ENCODE results near the gene CCL19.
"Not testable (repeated sequence)": the region's sequence is repeated elsewhere in the genome, so short reads cannot be mapped to it uniquely, and the experiment has no call there.

Gene CCL19

DNA sequence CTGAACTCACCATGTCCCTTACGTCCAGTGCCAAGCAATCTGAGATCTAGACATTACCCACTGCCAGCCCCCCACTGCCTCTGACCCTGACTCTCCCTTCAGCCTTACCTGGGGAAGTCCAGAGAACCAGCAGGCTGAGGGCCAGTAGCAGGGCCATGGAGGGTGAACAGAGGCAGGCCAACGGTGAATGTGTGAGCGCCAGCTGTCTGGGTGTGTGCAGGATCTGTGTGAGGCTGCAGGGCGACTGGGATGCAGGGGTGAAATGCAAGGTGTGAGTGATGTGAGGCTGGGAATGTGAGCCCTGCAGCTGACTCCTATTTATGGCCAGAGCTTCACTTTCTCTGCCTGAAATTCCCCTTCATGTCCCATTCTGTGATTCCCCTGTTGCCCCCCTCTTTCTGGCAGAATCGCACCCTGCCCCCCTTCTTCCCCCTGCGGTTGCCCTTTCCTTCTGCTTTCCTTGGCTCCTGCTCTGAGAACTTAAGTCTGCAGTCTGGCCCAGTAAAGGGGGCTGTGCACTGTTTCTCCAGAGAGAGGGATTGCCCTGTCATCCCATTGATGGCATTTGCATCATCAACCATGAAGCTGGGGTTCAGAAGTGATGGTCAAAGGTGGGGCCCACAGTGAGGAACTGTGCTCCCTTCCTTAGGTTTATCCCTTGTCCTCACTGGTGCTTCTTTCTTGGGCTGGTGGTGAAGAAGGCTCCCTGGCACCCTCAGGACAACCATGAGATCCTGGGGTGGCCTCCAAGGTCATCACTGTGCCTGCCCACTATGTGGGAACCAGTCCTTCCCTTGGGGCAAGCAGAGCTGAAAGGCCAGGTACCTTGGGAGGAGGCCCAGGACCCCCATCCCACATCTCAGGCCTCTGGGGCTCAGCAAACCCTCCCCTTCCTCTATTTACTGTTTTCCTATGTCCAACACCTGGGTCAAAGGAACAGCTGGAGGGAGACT is at the start of gene CCL19:
TSS of gene CCL19 (minus strand) at position 294 of the 953 bp plus-strand sequence. CDS start at position 157, 137 bp downstream.
- no peak for DNase-seq (ENCODE audit: low read depth in 3 of 3, low spot score in 1 of 3)

DNA sequence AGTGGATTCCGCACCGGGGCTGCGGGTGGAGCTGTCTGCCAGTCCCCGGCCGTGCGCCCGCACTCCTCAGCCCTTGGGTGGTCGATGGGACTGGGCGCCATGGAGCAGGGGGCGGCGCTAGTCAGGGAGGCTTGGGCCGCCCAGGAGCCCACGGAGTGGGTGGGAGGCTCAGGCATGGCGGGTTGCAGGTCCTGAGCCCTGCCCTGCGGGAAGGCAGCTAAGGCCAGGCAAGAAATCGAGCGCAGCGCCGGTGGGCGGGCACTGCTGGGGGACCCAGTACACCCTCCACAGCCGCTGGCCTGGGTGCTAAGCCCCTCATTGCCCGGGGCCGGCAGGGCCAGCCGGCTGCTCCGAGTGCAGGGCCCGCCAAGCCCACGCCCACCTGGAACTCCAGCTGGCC is 49.1 kb upstream of the CCL19 start:
- DNase-seq (ENCODE audit: low read depth in 3 of 3, low spot score in 1 of 3), result not testable (repeated sequence)

DNA sequence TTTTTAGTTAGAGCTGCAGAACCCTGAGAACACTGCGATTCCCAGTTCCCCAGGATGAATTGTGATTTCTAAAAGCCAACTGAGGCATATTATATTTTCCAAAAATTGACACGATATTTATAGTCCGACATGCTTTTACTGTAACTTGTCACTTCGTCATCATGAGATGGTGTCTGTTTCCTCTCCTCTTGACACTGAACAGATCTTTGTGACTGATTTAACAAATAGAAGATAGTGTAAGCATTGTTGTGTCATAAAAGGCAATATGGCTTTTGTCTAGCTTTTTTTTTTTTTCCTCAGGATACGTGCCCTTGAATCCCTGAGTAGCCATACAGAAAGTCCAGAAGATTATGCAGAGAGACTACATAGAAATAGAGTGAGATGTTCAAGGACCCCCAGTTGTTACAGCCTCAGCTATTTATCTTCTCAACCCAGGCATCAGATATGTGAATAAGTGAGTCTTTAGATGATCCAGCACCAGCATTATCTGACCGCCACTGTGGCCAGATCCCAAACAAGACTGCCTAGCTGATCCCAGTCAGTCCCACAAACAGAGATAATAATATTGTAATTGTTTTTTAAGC is 46.7 kb upstream of the CCL19 start:
- no peak for DNase-seq (ENCODE audit: low read depth in 3 of 3, low spot score in 1 of 3)

DNA sequence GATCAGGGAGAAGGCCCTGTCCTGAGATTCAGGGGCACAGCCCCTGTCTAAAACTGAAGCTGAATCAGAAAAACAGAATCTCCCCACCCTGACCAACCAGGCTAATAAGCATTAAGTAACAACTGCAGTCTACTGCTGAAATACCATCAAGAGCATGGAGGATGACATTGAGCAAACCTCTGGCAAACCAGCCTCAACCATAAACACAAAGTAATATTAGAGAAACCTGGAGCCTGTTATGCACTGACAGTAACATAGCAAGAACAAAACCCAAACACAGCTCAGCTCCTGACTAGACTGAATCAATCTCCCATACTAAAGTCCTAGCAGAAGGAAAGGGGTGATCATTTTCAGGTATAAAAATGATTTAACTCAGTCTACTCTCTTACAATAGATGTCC is 43.6 kb upstream of the CCL19 start:
- no peak for DNase-seq (ENCODE audit: low read depth in 3 of 3, low spot score in 1 of 3)

DNA sequence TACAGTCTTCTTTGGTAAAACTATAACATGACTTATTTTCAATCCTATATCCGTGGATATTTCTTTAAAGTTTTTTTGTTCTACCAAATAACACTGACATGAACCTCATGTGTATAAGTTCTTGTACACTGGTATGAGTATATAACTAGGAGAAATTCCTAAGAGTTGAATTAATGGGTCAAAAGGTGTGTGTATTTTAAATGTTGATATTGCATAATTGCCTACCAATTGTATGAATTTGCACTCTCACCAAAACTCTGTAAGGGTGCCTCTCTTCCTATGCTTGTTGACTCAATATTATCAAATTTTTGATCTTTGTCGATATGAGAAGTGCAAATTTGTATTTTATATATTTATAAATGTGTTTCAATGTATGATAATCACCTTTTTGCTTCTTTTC is 41.8 kb upstream of the CCL19 start:
- no peak for DNase-seq (ENCODE audit: low read depth in 3 of 3, low spot score in 1 of 3)

DNA sequence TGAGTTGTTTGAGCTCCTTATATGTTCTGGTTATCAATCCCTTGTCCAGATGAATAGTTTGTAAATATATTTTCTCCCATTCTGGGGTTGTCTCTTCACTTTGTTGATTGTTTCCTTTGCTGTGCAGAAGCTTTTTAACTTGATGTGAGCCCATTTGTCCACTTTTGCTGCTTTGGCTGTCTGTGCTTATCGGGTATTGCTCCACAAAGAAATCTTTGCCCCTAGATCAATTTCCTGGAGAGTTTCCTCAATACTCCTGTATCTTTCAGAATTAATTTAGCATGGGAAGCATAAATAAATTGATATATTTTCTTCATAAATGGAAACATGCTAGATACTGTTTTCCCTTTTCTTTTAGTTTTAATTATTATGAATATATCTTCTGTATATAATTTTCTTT is 41.4 kb upstream of the CCL19 start:
- DNase-seq (ENCODE audit: low read depth in 3 of 3, low spot score in 1 of 3), result no peak

DNA sequence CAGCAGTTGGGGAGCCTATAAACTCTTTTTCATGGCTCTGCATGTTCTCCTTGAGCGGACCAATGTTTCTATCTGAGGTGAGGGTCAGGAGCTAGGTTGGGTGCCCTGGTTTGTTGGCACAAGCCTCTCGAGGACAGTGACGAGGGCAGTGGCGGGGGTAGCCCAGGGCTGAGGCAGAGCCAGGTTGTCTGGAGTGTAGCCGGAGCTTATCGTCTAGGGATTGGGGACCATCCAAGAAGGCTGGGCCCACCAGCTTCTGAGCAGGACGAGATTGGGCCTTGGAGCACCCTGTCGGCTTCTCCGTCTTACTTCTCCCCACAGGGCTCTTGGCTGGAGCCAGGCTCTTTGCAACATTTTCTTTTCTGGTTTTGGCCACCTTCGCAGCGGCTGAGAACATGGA is 32.1 kb upstream of the CCL19 start:
- DNase-seq (ENCODE audit: low read depth in 3 of 3, low spot score in 1 of 3), result no peak

DNA sequence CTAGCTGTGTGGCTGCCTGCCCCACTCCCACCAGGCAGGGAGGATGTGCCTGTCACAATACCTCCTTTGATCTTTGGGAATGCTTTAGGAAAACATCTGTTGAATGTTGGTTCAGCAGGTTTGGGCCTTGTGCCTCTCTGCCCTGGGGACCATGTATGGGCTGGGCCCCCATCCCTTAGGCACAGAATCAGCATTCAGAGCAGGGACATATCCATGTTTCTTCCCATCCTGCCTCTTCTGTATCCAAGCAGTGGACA is 28.6 kb upstream of the CCL19 start:
- not testable (repeated sequence) for DNase-seq (ENCODE audit: low read depth in 3 of 3, low spot score in 1 of 3)

DNA sequence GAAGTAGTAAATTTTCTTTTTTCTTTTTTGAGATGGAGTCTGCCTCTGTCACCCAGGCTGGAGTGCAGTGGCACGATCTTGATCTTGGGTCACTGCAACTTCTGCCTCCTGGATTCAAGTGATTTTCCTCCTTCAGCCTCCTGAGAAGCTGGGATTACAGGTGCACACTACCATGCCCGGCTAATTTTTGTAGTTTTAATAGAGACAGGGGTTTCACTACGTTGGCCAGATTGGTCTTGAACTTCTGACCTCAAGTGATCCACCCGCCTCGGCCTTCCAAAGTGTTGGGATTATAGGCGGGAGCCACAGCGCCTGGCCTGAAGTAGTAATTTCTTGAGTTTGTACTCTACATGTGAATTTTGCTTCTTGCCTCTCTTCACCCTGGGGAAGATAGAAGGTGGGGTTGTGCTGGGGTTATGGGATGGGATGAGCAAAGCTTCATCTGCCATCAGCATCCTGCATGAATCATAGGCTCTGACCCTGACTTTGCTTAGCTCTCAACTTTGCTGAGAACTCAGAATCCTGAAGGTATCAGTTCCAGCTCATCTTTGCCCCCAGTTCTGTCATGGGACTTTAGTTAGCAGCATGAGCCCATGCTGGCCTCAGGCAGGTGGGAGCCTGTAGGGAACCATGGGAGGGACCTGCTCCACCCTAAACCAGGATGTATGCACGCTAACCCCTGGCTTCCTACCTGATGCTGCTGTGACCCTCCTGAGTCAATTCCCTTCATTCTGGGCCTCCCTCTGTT is 28.1 kb upstream of the CCL19 start:
- DNase-seq (ENCODE audit: low read depth in 3 of 3, low spot score in 1 of 3), result no peak

DNA sequence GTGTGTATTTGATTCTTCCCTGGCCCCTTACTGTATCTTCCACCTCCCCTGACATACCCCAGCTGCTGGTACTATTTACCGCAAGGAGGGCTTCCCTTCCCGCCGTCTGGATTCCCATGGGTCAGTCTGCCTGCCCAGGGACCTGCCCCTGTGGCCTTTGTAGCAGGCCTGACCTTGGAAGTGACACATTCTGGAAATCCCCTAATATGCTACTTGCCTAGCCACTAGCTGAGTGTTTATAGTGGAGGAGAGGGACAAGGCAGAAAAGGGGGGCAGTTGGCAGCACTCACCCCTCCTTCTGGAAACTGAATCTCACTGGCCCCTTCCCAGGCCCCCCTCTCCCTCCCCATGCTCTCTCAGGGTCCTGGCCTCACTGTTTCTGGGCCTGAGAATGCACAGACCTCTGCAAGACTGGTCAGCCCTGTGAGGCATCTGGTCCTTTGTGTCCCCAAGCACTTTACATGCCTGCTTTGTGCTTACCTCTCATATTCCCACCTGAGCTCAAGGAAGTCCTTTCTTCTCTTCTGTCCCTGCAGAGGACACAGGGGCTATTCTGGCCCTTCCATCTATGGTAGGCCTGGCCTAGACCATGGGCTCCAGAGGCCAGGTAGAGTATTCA is 27.0 kb upstream of the CCL19 start:
- no peak for DNase-seq (ENCODE audit: low read depth in 3 of 3, low spot score in 1 of 3)

DNA sequence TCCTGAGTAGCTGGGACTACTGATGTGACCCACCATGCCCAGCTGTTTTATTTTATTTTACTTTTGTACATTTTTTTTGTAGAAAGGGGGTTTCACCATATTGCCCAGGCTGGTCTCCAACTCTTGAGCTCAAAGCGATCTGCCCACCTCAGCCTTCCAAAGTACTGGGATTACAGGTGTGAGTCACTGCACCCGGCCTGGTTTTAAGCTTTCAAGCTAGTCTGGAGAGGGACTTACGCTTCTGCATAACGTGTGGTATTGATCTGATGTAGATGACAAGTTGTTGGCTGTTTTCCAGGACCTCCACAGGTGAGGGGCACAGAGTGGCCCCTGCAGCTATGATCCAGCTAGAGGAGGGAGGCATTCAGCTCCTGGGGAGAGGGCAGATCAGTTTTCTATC is 25.6 kb upstream of the CCL19 start:
- DNase-seq (ENCODE audit: low read depth in 3 of 3, low spot score in 1 of 3), result no peak

DNA sequence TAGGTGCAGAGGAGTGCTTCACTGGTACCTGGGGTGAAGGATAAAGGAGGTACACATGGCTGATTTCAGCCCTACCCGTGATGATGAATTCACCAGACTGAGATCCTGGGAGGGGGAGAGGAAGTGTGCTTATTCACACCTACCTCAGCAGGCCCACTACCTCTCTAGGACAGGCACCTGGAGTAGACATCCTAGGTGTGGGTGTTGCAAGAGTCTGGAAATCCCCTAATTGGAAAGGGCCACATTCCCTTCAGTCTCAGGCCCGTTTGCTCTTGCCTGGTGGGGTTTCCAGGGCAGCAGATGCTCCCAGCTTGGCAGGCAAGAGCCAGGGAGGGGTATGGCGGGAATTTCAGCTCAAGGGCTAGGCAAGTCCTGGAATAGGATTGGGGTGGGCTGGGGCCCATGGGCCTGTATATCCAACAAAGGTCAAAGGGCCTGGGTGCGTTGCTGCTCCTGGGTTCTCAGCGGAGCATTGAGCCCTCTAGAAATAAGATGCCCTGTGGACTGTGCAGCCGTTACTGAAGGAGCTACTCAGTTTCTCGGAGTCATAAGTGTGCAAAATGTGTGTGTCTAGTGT is 24.7 kb upstream of the CCL19 start:
- DNase-seq (ENCODE audit: low read depth in 3 of 3, low spot score in 1 of 3), result no peak

DNA sequence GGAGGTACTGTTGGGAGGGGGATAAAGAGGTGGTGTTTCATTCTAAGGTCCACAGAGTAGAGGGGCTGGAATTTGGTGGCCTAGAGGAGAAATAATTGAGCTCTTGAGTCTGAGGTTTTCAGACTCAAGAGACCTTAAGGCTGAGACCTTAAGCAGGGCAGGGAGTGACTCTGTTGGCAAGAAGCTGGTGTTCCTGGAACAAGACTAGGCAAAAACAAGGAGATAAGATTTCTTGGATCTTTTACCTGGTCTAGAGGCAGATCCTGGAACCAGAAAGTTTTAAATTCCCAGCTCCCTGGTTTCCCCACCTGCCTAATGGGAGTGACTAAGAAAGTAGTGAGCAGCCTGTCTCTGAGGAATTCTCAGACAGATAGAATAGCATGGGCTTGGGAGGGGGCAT is 22.9 kb upstream of the CCL19 start:
- no peak for DNase-seq (ENCODE audit: low read depth in 3 of 3, low spot score in 1 of 3)

DNA sequence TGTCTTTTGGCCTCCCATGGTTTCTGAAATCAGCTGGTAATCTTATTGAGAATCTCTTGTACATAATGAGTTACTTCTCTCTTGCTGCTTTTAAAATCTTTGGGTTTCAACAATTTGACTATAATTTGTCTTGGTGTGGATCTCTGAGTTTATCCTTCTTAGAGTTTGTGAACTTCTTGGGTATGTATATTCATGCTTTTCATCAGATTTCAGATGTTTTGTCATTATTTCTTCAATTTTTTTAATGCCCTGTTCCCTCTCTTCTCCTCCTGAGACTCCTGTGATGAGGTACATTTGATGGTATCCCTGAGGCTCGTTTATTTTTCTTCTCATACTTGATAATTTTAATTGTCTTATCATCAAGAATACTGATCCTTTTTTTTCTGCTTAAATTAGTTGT is 21.1 kb upstream of the CCL19 start:
- no peak for DNase-seq (ENCODE audit: low read depth in 3 of 3, low spot score in 1 of 3)

DNA sequence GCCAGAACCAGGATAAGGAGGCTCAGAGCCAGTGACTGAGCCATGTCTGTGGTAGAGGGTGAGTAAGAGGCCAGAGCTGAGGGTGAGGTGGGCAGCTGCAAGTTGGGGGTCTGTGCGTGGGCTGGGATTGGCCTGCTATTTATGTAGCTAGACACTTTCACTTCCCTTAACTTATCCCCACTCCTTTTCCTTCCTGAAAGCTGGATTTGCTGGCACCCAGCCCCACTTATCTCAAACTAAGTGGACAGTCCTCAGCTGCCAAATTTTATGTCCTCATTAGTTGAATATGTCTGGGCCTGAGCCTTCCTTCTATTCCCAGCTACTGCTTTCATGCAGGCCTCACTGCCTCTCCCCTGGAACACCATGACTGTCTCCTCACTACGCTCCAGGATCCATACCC is 18.9 kb upstream of the CCL19 start, which contains the start of gene CCL21:
TSS of gene CCL21 (minus strand) at position 114 of the 400 bp plus-strand sequence. CDS start at position 44, 70 bp downstream.
- DNase-seq (ENCODE audit: low read depth in 3 of 3, low spot score in 1 of 3), result no peak

DNA sequence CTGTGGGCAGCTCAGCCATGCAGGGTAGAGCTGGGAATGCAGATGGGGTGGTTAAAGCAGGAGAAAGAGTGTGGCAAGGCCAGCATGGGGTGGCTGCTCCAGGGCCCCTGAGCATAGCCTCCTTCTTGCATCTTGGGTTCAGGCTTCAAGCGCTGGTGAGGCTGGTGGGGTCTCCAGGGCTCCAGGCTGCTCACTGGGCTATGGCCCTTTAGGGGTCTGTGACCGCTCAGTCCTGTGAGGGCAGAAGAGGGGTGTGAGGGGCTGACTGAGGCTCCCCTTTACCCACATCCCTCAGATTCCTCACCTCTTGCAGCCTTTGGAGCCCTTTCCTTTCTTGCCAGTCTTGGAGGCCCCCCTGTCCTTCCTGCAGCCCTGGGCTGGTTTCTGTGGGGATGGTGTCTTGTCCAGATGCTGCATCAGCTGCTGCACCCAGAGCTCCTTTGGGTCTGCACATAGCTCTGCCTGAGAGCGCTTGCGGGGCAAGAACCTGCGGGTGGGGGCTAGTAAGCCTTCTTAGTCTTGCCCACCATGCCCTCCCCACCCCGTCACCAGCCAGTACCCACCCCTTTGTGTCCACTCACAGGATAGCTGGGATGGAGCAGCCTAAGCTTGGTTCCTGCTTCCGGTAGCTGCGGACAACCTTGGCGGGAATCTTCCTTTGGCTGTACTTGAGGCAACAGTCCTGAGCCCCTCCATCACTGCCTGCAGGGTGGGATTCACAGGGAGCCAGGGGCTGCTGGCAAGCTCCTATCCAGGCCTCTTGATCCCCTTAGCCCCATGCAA is 18.3 kb upstream of the CCL19 start:
- no peak for DNase-seq (ENCODE audit: low read depth in 3 of 3, low spot score in 1 of 3)

DNA sequence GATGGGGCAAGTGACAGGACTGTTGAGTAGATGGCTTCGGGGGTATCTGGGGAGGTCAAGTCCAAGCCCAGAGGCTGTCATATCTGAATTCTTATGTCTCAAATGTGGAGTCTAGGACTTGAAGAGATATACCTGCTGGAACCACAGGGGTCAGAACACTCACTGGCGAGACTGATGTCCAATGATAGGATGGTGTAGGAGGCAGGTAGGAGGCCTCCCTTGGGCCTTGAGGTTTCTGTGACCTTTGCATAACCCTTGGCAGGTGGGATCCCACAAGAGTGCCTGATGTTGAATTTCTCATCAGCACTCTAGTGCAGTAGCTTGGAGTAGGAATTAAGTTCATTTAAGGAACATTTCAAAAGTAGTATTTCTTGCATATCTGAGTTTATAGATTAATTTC is 16.1 kb upstream of the CCL19 start:
- DNase-seq (ENCODE audit: low read depth in 3 of 3, low spot score in 1 of 3), result no peak

DNA sequence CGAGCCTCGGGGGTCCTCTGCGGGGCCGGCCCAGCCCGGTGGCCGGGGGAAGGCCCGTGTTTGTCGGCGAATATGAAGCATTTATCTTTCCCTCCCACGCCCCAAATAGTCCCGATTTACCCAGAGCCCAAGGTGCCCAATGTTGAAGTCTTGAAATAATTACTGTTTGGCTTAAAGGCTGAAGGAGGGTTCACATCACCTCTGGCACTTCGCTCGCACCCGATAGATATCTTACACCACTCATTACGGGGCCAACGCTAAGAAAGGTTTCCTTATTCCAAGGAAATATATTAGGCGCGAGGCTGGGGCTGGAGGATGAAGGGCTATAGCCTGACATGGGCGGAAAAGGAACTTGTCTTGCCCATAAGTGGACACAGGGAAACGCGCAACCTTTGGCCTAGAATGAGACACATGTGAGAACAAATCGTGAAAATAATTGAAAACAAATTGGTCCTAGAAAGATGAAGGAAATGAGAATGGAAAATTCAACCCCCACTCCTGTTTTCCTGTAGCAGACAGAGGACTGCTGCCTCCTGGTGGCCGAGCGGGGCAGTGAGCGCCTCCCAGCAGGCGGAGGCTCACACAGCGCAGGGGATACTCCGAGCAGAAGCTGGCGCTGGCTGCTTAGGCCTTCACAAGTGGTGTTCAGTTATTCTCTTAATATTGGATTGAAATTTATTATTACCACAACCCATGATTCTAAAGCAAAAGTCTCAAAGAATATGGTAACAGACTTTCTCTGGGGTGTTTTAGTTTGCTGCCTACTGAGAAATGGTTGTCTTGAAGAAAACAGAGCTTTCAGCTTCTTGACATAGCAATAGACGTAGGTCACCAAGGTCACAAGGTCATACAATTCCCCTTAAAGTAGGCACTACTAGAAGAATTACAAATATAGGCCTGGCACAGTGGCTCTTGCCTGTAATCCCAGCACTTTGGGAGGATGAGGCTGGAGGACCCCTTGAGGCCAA is 11.0 kb upstream of the CCL19 start:
- DNase-seq (ENCODE audit: low read depth in 3 of 3, low spot score in 1 of 3), result peak; percentile 59 to 78 (median 64)

DNA sequence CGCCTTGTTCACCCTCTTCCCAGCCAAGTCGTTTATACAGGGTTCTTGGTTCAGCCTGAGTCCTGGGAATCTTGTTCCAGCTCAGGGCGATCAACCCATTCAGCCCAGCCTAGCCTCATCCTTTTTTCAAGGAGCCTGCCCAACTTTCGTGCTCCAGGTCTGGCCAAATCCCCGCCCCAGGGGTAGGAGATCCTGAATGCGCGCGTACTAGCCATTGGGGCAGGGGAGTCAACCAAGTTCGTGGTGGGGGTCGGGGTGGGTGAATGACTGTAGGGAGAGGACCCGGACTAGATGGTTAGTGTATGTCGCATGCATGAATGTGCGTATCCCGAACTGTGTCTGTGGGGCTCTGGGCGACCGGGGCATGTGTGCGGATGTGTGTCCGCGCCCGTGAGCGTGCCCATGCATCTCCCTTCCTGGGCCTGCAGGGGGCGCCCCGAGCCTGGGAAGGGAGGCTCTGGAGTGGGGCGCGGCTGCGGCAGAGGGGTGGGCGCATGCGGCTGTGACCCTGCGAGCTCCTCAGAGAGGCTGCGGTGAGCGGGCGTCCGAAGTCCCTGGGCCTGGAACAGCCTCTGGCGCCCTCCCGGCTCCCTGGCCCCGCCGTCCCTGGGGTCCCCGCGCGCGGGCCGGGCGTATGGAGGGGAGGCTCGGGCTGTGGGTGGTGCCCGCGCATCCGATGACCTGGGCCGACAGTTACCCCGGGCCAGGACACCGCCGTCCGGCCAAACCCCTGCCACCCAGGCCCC is 10.1 kb upstream of the CCL19 start:
- DNase-seq (ENCODE audit: low read depth in 3 of 3, low spot score in 1 of 3), result peak; percentile 20 to 77 (median 53)

Data from stimulated activated CD4-positive, alpha-beta T cell treated with anti-CD3 and anti-CD28 coated beads, TNF-alpha, amount 100 ng/mL, for 1 hour (primary cell).